Left colon (tissue), 2 donors: ENCODE results near the gene HSPA14. TPM values are rescaled to one million over a fixed set of nuclear protein-coding genes. Genes with fewer than 3 reads are reported as not detected.
A peak's percentile ranks its signal among the peaks of the same experiment; 100 is the strongest.
"Not testable (repeated sequence)": the region's sequence is repeated elsewhere in the genome, so short reads cannot be mapped to it uniquely, and the experiment has no call there.

Experiments used
- ATAC-seq: fragments of 200-7000 bp; cut with Tn5 transposase; one replicate; pipeline ENCODE4 v1.9.1; 2020; ENCODE audit warnings: mild to moderate bottlenecking, moderate library complexity
- DNase-seq, 2 donors: peaks; one replicate each; pipeline ENCODE4 v3.0.0-alpha.2; 2020
- intact Hi-C, 2 donors: fragments of 100-400 bp; cut with DNase I in 1 of 2; cut with micrococcal nuclease in 1 of 2; formaldehyde crosslinking; loops; one replicate each; pipeline versions ENCODE4 v1.11.2 to v1.14.0; 2022; cut with DNase I, micrococcal nuclease
- total RNA-seq, 2 donors: library from RNA; stranded (reverse); fragmentation: NEBNext Ultra II Directional; extraction: Animal tissue kit (Norgen Biotek cat#: 25700); gene quantifications; one replicate each; pipeline ENCODE4 v1.2.1, GENCODE V29; 2021
- donor health status: DM: no; HTN: no; CAD: no.
- donor health status: DM: yes; HTN: yes; CAD: no.

HSPA14 gene
- total RNA-seq, 2 donors from 2014 or later, result 13.6 to 14.0 TPM

DNA sequence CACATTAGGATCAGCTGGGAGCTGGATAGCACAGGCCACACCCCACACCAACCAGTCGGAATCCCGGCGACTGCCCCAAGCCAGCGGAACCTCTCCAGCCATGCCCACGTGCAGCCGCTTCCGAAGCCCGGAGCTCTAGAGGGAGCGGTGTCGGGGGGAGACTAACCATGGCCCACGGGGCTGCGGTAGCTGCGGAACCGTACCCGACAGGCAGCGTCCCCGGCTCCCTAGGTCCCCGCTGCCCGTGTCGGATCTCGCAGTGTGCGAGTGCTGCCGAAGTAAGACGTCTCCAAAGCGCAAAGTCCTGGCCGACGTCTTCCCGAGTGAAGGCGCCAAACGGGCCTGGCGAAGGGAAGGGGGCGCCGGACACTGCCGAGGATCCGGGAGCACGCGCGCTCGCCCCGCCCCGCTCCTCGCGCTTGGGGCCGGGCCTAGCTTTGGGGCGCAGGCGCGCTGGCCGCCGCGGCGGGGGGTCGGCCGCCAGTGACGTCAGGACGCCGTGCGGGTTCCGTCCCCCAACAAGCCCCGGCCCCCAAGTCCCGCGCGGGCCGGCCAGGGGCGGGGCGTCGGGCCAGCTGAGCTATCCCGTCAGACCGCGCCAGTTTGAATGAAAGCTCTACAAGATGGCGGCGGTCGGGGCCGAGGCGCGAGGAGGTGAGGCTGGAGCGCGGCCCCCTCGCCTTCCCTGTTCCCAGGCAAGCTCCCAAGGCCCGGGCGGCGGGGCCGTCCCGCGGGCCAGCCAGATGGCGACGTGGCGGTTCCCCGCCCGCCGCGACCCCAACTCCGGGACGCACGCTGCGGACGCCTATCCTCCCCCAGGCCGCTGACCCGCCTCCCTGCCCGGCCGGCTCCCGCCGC lies 40.4 kb downstream of the HSPA14 start, which contains the start of gene SUV39H2:
Gene SUV39H2 (plus strand): TSS at position 601 of the 858 bp plus-strand sequence. CDS start 23 bp downstream, at position 624.
- intact Hi-C loops, result no loop called here
- ATAC-seq (peak; percentile 94), DNase-seq (peak; percentile 92 to 95)

DNA sequence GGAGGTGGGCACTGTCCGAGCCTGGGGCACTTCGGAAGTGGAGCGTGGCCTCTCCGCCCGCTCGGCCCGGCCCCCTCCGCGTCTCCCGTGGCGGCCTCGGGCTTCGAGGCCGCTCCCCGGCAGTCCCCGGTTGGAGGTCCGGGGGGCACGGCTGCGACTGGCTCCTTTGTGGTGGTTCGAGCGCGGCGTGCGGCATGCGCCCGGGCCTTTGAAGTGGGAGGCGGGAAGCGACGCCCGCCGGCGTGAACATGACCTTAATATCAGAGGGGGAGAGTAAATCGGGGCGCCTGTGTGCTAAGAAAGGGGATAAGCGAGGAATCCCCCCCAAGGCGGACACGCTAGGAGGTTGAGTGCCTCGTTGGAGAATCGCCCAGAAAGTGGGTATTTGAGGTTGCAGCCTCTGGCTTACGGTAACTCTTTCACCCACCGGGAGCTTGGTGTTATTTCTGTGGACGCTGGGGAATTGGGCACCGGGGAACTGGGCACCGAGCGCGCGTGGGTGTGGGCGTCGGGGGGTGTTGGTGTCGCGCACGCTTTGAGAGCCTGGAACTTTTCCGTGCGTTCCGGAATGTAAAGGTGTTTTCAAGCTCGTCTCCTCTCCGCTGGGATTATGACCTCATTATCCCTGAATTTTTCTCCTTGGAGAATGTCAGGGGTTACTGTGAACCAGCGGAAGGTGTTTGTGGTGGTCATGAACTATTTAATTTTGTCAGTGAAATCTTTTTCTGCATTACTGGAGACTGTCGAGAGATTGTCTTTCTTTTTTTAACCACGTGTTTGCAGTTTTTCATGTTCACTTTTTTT lies 41.2 kb downstream of the HSPA14 start:
- intact Hi-C loops, result no loop called here
- DNase-seq (peak in 1 of 2 donors; percentile 57), ATAC-seq (peak; percentile 3)

DNA sequence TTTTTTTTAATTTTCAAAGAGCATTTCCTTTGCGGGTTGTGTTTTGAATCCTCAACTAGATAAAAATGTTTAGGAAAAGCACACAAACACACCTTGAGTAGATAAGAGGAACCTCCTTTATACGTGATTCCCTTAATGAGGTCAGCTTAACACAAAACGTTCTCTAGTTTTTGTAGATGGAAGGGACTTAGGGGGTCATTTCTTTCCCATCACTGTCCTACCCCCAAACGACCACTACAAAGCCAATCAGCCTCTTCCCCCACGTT lies 41.8 kb downstream of the HSPA14 start:
- intact Hi-C loops, result no loop called here
- ATAC-seq (no peak), DNase-seq (no peak)

DNA sequence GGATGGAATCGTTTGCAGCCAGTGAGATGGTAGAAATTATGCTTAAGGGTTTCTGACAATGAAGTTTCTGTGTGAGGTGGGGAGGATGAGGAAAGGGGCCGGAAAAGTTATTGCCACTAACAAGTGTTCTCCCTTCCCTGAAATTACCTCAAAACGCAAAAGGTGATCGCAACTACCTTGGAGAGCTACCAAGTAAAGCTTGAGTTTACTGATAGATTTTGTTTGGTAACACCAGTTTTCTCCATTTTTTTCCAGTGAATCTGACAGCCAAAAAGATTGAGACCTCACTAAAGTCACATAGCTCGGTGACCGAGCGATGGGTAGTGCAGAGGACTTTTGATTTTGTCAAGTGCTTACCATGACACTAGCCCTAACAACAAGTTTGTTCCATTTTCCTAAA lies 42.1 kb downstream of the HSPA14 start:
- ATAC-seq (no peak), DNase-seq (no peak)
- intact Hi-C loops, result no loop called here

DNA sequence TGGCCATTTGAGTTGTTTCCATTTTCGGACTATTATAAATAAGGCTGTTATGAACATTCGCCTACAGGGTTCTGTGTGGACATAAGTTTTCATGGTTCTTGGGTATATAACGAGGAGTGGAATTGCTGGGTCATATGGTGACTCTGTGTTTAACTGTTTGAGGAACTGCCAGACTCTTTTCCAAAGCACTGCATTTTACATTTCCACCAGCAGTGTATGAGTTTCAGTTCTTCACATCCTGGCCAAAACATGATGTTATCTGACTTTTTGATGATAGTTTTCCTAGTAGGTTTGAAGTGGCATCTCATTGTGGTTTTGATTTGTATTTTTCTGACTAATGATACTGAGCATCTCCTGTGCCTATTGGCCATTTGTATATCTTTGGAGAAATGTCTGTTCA lies 46.0 kb downstream of the HSPA14 start:
- ATAC-seq, result no peak
- DNase-seq, result no peak
- intact Hi-C loops, result no loop called here

DNA sequence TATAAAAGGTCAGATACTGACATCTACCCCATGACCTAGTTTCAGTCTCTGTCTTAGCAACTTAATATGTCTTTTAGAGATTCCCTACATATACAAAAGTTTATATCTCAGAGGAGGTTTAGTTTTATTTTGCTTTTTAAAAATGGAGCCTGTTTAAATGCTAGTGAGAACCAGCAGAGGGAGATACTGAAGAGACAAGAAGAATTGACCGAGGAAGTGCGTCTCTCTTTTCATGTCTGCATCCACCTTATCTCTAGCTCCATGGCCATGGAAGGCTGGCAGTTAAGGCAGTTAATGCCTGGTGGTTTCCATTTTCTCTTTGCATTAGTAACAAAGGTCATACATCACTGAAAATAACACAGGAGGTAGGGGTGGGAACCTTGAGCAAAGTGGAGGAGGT lies 51.2 kb downstream of the HSPA14 start:
- no peak for ATAC-seq
- DNase-seq, result no peak
- intact Hi-C loops, result no loop called here

DNA sequence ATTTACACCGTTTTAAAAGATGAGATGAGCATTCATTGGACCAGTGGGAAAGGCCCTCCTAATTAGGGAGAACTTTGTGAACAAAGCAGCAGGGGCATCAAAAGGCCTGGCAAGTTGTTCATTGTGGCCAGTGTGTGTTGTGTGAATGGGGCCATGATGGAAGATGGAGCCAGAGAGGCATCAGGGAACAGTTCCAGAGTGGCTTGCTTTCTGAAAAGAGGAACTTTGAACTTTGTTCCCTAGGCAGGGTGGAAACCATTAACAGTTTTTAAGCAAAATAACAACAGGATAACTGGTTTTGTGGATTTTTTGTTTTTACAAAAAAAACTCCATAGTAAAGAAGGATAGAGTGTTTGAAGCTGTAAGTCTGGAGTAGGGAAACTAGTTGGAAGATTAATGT lies 53.0 kb downstream of the HSPA14 start:
- ATAC-seq (no peak), DNase-seq (no peak)
- intact Hi-C loops, result no loop called here

DNA sequence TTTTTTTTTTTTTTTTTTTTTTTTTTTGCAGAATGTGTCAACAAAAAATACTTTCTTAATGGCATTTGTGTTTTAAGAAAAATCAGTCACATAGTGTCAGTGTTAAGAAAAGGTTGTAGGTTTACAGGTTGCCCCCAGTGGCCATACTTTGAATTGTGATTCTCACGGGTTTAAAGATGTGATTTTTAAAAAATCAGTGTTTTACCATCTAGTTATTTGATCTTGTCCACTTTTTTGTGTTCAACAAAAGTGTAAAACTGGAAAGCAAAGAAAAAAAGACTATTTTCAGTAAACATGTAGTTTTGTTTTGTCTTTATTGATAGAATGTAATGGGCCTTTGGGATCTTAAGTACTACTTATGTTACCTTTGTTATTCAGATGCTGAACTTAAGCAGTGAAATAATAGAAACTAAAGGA lies 66.2 kb downstream of the HSPA14 start:
- ATAC-seq (peak; percentile 65), DNase-seq (no peak)
- intact Hi-C loops, result no loop called here

DNA sequence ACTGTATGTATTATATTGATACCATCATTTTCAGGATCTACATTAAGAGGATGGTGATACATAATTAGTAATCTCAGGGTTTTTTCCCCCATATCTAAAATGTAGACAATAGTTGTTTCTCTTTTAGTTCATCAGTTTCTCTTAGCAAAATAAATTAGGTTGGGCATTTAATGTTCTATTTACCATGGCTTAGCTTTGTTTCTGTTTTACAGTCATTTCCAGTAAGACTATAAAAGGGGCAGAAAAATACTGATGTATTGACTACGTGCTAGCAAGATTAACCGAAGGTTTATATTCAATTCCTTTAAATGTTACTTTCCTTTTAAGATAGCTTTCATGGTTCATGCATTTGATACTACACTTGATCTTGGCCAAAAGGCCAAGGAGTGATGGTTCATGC lies 66.8 kb downstream of the HSPA14 start:
- no peak for ATAC-seq
- DNase-seq, result no peak
- intact Hi-C loops, result no loop called here

DNA sequence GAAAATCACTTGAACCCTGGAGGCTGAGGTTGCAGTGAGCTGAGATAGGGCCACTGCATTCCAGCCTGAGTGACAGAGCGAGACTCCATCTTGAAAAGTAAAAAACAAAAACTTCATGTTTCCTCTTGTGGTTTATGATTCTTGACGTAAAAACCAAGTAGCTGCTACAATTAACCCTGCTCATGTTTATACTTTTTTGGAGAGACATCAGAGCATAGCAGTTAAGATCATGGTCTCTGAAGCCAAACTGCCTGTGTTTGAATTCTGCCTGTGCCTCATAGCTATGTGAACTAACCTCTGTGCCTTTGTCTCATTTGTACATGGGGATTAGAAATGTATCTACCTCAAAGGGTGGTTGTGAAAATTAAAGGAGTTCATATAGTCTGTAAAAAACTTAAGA lies 67.8 kb downstream of the HSPA14 start:
- DNase-seq (no peak), ATAC-seq (no peak)
- intact Hi-C loops, result no loop called here

DNA sequence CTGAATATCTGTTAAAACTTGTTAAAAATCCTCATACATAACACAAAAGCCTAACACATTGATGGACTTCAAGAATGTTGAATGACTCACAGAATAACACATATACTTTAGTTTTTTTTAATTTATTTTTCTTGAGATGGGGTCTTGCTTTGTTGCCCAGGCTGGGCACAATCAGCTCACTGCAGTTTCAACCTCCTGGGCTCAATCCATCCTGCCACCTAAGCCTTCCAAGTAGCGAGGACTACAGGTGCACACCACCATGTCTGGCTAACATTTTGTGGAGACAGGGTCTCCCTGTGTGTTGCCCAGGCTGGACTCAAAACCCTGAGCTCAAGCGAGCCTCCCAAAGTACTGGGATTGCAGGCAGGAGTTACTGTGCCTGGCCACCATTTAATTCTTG lies 68.7 kb downstream of the HSPA14 start:
- ATAC-seq, result no peak
- DNase-seq, result no peak
- intact Hi-C loops, result no loop called here

DNA sequence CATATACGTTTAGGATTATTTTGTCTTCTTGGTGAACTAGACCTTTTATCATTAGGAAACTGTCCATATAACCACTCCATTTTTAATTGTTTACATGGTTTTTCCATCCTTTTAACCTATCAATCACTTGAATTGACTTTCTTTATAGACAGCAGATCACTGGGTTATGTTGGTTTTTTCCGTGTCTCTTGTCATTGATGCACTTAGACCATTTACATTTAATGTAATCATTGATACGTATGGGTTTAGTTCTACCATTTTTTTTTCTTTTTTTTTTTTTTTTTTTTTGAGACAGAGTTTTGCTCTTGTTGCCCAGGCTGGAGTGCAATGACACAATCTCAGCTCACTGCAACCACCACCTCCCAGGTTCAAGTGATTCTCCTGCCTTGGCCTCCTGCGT lies 69.5 kb downstream of the HSPA14 start:
- ATAC-seq, intact Hi-C loops, DNase-seq: not testable (repeated sequence)

DNA sequence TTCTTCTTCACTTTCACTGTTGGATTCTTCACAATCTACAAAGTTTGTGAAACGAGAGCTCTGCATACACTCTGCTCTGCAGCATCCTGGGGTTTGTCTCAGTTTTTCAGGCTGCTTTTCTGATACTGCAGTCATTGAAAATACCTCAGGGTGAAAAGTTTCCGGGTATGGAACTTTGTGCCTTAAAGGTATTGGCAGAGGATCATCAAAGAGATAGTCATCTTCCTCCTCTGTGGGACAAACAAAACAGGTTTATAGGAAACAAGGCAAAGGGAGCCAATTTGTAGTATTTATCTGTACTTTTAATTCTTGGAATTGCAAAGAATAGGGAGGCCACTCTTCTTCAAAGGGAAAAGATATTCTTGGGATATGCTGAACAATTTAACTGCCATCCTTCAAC lies 71.0 kb downstream of the HSPA14 start:
- DNase-seq, result no peak
- no peak for ATAC-seq
- intact Hi-C loops, result no loop called here

DNA sequence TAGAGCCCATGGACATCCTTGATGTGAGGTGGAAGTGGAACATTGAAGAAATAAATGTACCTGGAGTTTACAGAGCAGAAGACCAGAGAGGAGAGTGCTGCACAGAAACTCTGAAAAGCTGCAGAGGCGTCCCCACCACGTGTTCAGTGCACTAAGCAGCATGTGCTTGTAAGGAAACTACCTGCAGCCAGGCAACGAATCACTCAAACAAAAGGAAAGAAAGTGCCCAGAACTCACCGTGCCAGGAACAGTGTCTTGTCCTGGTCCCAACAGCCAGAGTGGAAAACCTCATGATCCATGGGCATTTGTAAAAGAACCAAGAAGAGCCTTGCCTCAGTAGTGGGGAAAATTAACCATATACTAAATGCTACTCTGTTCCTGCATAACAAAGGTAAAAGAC lies 72.8 kb downstream of the HSPA14 start:
- no peak for ATAC-seq
- no peak for DNase-seq
- intact Hi-C loops, result no loop called here

DNA sequence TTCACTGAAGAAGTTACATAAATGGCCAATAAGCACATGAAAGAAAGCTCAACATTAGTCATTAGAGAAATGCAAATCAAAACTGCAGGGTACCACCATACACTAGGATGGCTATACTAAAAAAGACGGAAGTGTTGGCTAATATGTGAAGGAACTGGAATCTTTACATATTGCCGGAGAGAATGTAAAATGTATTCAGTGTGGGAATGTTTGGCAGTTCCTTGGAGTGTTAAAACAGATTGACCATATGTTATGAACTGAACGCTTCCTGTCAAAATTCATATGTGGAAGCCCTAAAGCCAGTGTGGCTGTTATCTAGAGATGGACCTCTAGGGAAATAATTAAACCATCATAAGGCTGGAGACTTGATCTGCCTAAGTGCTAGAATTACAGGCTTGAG lies 73.7 kb downstream of the HSPA14 start:
- ATAC-seq, result no peak
- no peak for DNase-seq
- intact Hi-C loops, result no loop called here

DNA sequence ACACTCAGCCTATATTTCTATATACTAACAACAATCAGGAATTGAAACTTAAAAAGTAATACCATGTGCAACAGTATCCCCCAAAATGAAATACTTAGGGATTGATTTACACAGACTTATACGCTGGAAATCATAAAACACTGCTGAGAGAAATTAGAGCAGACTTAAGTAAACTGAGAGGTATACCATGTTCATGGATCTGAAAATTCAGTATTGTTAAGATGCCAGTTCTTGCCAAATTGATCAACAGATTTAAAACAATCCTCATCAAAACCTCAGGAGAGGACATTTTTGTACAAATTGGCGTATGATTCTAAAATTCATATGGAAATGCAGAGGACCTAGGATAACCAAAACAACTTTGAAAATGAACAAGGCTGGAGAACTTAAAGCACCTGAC lies 78.5 kb downstream of the HSPA14 start:
- DNase-seq (no peak), ATAC-seq (no peak)
- intact Hi-C loops, result no loop called here

DNA sequence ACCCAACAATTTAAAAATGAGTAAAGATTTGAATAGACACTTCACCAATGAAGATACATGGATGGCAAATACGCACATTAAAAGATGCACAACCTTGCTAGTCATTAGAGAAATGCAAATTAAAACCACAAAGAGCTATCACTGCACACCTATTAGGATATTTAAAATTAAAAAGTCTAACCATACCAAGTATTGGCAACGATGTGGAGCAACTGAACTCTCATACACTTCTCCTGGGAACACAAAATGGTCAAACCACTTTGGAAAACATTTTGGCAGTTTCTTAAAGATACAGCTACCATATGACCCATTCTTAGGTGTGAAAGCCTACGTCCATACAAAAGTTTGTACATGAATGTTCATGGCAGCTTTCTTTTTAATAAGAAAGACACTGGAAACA lies 79.7 kb downstream of the HSPA14 start:
- DNase-seq, result no peak
- no peak for ATAC-seq
- intact Hi-C loops, result no loop called here

DNA sequence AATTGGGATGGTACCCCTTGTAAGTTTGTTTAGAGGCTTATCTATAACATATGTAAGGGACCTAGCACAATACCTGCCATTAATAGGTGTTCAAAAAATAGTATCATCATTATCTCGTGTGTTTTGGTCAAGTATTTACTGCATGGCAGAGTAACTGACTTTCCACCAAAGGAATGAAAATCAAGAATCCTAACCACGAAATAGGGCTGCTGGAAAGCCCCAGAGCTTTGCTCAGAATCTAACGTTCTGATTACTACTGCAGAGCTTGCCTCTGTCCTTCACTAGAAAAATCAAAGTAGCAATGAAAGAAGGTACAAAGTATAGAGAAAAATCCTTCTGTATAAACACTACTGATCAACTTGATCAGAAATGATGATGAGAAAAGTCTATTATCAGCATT lies 80.9 kb downstream of the HSPA14 start:
- intact Hi-C loops, result no loop called here
- no peak for DNase-seq
- no peak for ATAC-seq
